Epithelial cell of umbilical artery (primary cell): Measurements from ENCODE around the gene USP31. TPM values are rescaled to one million over a fixed set of nuclear protein-coding genes. Genes with fewer than 3 reads are reported as not detected.

ENCODE experiments used
- total RNA-seq: library from RNA; depleted of rRNA; stranded (reverse); fragments of >200 nt; gene quantifications from 2 replicates; pipeline ENCODE4 v1.2.3, GENCODE V29; 2014

USP31 gene, protein sequence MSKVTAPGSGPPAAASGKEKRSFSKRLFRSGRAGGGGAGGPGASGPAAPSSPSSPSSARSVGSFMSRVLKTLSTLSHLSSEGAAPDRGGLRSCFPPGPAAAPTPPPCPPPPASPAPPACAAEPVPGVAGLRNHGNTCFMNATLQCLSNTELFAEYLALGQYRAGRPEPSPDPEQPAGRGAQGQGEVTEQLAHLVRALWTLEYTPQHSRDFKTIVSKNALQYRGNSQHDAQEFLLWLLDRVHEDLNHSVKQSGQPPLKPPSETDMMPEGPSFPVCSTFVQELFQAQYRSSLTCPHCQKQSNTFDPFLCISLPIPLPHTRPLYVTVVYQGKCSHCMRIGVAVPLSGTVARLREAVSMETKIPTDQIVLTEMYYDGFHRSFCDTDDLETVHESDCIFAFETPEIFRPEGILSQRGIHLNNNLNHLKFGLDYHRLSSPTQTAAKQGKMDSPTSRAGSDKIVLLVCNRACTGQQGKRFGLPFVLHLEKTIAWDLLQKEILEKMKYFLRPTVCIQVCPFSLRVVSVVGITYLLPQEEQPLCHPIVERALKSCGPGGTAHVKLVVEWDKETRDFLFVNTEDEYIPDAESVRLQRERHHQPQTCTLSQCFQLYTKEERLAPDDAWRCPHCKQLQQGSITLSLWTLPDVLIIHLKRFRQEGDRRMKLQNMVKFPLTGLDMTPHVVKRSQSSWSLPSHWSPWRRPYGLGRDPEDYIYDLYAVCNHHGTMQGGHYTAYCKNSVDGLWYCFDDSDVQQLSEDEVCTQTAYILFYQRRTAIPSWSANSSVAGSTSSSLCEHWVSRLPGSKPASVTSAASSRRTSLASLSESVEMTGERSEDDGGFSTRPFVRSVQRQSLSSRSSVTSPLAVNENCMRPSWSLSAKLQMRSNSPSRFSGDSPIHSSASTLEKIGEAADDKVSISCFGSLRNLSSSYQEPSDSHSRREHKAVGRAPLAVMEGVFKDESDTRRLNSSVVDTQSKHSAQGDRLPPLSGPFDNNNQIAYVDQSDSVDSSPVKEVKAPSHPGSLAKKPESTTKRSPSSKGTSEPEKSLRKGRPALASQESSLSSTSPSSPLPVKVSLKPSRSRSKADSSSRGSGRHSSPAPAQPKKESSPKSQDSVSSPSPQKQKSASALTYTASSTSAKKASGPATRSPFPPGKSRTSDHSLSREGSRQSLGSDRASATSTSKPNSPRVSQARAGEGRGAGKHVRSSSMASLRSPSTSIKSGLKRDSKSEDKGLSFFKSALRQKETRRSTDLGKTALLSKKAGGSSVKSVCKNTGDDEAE (N-terminal part only)
- 9.1 and 14.0 TPM in 2 replicates for total RNA-seq

DNA sequence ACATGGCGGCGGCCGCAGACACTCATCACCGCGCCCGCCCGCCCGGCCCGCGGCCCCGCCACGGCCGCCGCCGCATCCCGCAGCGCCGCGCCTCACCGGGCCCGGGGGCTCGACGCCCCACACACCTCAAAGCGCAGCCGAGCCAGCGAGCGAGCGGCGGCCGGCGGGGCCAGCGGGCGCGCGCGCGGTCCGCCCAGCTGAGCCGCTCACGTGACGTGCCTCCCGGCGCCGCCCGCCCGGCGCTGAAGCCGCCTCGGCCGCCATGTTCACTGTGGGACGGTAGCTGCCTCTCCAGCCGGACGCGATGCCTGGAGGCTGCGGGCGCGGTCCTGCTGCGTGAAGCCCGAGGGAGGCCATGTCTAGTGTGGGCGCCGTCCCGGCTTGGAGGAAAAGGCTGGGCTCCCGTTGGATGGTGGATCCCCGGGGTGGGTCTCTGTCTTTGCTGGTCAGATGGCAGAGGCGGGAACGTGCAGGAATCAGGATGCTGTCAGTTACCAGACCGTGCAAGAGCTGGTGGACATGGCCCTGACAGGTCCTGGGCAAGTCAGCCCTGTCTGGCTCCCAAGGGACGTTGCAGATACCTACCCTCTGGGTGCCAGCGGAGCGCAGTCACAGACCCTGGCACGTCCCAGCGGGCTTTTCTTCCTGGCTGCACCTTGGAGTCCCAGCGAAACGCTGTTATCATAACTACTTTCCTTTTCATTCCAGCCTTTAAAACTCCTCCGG lies at the start of gene USP31:
USP31 (minus strand) TSS at position 186 of the 726 bp plus-strand sequence; CDS start at position 4, 182 bp downstream.

DNA sequence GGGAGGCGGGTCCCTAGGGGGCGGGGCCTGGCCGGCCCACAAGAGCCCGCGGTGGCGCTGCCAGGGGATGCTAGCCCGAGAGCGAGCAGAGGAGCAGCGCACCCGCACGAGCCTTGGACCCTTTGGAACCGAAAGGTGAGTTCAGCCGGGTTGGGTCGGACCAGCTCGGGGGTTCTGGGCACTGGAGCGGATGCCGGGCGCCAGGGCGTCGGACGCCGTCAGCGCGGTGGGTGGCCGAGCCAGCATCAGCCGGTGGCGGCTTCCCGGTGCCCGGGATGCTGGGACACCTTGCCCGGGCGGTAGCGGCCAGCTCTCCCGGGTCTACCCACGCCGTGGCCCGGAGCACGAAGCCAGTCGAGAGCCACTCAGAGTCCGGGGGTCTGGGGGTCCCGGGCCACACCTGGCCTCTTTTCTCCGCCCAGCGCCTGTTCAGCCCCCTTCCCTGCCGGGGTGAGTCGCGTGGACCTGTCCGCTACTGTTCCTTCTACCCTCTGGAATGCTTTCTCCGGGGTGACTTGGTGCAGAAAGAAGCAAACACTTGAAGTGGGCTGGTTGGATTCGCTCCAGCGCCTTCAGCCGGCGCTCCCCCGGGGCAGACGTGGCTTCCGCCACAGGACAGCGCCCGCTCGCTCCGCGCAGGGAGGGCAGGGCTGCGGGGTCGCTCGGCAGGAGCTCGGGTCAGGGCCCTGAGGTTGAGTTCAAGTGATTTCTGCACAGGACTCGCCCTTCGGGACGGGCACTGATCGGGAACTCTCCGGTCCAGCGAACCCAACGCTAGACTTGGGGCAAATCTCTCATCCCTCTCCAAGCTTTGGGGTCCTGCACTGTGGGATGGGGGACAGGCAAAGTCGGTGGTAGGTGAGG lies 33.7 kb upstream of the USP31 start, which contains the start of gene SCNN1G:
SCNN1G (plus strand) TSS at position 67 of the 864 bp plus-strand sequence. CDS start 3,527 bp downstream, outside the sequence.

Other genes with a start within 250 kb of the USP31 start
- gene SCNN1G, start 33.3 kb upstream of the USP31 start, total RNA-seq = not detected in 2 replicates
- not detected in 2 replicates for gene SCNN1B, start 152.8 kb upstream of the USP31 start, total RNA-seq